Muscle of arm (tissue), 12 donors: ENCODE results near the gene ERCC5. TPM values are rescaled to one million over a fixed set of nuclear protein-coding genes. Genes with fewer than 3 reads are reported as not detected.

ENCODE experiments used
- DNase-seq: peaks from one replicate; pipeline ENCODE4 v3.0.0-alpha.2; 2013
- polyA plus RNA-seq, 12 donors: library from polyadenylated mRNA; unstranded; fragments of 120-200 nt; gene quantifications; one replicate each; pipeline ENCODE4 v1.2.1, GENCODE V29; 2013; ENCODE audit not compliant: insufficient read length in 12 of 12

The ERCC5 gene
- polyA plus RNA-seq, 12 donors = 32.5 to 89.5 (median 43.2) TPM; not detected in 1

- no peak for DNase-seq
Measured at GRCh38 chr13:102838273-102838672, 7.6 kb upstream of the ERCC5 start.

- no peak for DNase-seq
Measured at GRCh38 chr13:102838982-102839381, 6.8 kb upstream of the ERCC5 start.

- no peak for DNase-seq
Measured at GRCh38 chr13:102839462-102839861, 6.4 kb upstream of the ERCC5 start.

GRCh38 chr13:102845289-102845629, 573 bp upstream of the ERCC5 start:
- no peak for DNase-seq

- peak; percentile 31 for DNase-seq
Measured at GRCh38 chr13:102846261-102847015, 606 bp downstream of the ERCC5 start.

GRCh38 chr13:102847272-102848234, 1.7 kb downstream of the ERCC5 start:
- DNase-seq = no peak

- DNase-seq = no peak
Measured at GRCh38 chr13:102848956-102849355, 3.1 kb downstream of the ERCC5 start.

- DNase-seq = no peak
Measured at GRCh38 chr13:102852556-102852955, 6.7 kb downstream of the ERCC5 start.

DNA sequence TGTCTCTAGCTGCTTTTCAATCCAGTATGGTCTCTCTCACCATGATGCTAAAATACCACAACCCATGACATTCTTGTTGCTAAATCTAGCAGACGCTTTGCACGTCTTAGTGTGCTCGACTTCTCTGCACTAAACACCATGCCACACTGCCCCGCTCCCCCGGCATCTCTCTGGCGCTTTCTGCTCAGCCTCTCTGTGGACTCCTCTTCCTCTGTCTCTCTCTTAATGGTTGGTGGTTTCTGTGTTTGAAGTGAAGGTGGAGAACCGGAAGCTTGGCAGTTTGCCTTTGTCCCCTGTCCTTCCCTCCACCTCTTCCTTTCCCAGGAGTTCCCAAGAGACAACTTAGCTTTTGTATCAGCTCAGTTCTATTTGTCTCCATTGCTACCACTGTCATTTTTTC, 8.8 kb downstream of the ERCC5 start:
- DNase-seq = no peak

- no peak for DNase-seq
Measured at GRCh38 chr13:102856557-102856956, 10.7 kb downstream of the ERCC5 start.

- DNase-seq = no peak
Measured at GRCh38 chr13:102862624-102863210, 16.9 kb downstream of the ERCC5 start.

- no peak for DNase-seq
Measured at GRCh38 chr13:102863590-102863989, 17.8 kb downstream of the ERCC5 start.

- DNase-seq = no peak
Measured at GRCh38 chr13:102868366-102868936, 22.6 kb downstream of the ERCC5 start.

DNA sequence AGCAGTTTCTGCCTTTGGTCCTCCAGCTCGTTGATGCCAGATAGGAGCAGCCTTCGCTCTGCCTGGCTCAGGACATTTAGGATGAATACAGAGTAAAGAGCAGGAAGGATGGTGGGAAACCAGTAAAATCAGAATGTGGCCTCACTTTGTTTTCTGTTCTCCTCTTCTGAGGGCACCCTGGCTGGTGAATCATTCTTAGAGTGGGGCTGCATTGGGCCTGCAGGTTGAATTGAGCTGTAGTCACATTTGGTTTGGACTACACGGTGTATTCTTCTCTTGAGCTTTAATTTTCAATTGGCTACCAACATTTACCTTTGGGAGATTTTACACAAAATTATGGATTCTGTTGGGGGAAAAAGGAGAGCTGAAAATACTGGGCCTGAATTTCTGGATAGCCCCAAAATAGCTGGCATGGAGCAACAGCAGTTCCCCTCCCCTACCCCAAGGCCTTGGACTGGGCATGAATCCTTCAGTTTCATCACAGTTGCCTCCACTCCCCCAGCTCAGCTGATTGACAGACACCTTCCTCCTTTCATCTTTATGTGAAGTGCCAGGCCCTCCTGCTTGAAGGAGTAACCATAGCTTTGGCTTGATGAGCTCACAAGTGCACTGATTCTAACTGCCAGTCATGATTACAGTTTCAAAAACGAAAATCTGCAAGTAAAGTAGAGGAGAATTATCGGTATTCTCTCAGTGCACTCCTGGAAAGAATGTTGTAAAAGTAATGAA, 24.3 kb downstream of the ERCC5 start:
- DNase-seq = no peak

- peak; percentile 59 for DNase-seq
Measured at GRCh38 chr13:102870677-102871415, 25.0 kb downstream of the ERCC5 start.

- DNase-seq = no peak
Measured at GRCh38 chr13:102872131-102872530, 26.3 kb downstream of the ERCC5 start.

DNA sequence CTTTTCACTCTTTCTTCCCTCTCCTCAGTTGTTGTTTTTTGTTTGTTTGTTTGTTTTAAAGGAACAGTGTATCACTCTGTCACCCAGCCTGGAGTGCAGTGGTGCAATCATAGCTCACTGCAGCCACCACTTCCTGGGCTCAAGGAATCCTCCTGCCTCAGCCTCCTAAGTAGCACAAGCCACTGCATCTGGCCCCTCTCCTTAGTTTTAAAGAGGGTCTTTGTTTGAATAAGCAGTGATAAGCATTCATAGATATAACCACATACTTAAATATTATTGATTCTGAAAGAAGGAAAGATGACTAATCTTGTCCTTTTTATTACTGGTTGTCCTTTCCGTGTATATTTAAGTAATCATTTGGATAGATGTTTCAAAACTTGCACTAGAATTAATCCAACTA, 26.7 kb downstream of the ERCC5 start:
- no peak for DNase-seq

- DNase-seq = no peak
Measured at GRCh38 chr13:102873653-102874052, 27.8 kb downstream of the ERCC5 start.

DNA sequence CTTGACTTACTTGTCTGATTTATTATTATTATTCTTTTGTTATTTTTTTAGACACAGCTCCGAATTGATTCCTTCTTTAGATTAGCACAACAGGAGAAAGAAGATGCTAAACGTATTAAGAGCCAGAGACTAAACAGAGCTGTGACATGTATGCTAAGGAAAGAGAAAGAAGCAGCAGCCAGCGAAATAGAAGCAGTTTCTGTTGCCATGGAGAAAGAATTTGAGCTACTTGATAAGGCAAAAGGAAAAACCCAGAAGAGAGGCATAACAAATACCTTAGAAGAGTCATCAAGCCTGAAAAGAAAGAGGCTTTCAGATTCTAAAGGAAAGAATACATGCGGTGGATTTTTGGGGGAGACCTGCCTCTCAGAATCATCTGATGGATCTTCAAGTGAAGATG, 29.4 kb downstream of the ERCC5 start:
- DNase-seq = no peak

DNA sequence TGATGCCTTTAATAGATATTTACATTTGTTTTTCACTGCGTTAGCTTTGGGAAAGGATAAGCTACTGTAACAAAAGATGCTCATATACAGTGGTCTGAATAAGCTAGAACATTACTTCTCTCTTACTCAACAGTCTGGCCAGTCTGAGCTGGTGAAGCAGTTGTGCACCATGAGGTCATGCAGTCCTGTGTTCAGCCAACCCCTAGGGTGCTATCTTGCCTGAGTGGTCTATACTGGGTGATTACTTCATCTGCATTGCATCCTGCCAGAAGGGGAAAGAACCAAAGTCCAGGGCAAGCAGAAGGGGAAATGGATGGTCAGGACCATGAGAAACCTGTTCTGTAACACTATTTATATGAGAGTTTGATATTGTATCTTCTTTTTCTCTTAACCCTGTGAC, 31.5 kb downstream of the ERCC5 start:
- DNase-seq = no peak

DNA sequence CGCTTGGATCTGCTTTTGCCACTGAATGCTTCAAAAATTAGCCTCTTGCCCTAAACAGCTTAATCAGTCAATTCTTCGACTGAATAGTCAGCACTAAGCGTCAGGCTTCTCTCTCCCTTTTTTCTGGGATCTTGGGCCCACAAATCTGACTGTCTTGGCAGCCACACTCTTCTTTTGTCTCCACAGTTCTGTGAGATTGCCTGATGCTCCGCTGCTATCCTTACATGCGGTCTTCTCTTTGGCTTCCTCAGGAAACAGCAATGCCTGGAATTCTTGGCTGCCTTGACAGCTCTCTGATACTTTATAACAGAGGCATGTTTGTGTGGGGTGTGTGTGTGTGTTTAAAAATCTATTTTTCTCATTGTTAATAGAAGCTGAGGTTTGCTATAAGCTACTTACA, 32.6 kb downstream of the ERCC5 start:
- no peak for DNase-seq
